HepG2 (cell line): ENCODE data around the gene PDGFB.

Experiments
- EZH2 ChIP-seq: conservative IDR thresholded peaks from 2 replicates; pipeline ENCODE4 v1.6.1; 2012; ENCODE audit warnings: mild to moderate bottlenecking, low read depth, low read length, moderate library complexity
- FOXA1 ChIP-seq, 2 experiments: fragments of 450-650 bp in 1 of 2; sonication (generic) in 1 of 2; formaldehyde crosslinking in 1 of 2; IDR thresholded peaks; 2 replicates each; pipeline versions ENCODE4 v1.4.0 to v1.6.1; 2016 to 2020; ENCODE audit warnings: missing genetic modification reagents in 1 of 2
- FOXK2 ChIP-seq: fragments of 450-650 bp; IDR thresholded peaks from 2 replicates; pipeline ENCODE4 v1.6.1; 2016
- NFIC ChIP-seq: IDR thresholded peaks from 2 replicates; pipeline ENCODE4 v1.6.1; 2012; ENCODE audit warnings: mild to moderate bottlenecking, low read length, inconsistent platforms
- POLR2AphosphoS5 ChIP-seq: IDR thresholded peaks from 2 replicates; pipeline ENCODE4 v1.6.1; 2012; ENCODE audit warnings: low read depth, low read length
- RAD21 ChIP-seq: fragments of 450-650 bp; formaldehyde crosslinking; IDR thresholded peaks from 2 replicates; pipeline ENCODE4 v1.5.0; 2020; ENCODE audit warnings: mild to moderate bottlenecking
- RBM39 ChIP-seq: fragments of 200-400 bp; formaldehyde crosslinking; IDR thresholded peaks from one replicate; pipeline ENCODE4 v1.6.1; 2018; ENCODE audit warnings: antibody characterized with exemption, mild to moderate bottlenecking, low read depth, low read length; ENCODE audit not compliant: poor library complexity, severe bottlenecking
- TOE1 ChIP-seq: sonication (generic); formaldehyde crosslinking; IDR thresholded peaks from 2 replicates; pipeline ENCODE4 v1.4.0; 2020; ENCODE audit warnings: mild to moderate bottlenecking, missing genetic modification reagents
- ZFP36 ChIP-seq: fragments of 150-350 bp; IDR thresholded peaks from 2 replicates; pipeline ENCODE4 v1.6.1; 2018; ENCODE audit warnings: borderline replicate concordance, low read length, low read depth; ENCODE audit not compliant: partially characterized antibody
- ZNF615 ChIP-seq: sonication (generic); formaldehyde crosslinking; IDR thresholded peaks from 2 replicates; pipeline ENCODE4 v1.5.0; 2020; ENCODE audit warnings: mild to moderate bottlenecking, missing genetic modification reagents, borderline replicate concordance
- ZNF746 ChIP-seq: sonication (generic); formaldehyde crosslinking; IDR thresholded peaks from 2 replicates; pipeline ENCODE4 v1.8.0; 2022; ENCODE audit warnings: mild to moderate bottlenecking, missing genetic modification reagents
- TF ChIP-seq, protein P1 (sequence below): conservative IDR thresholded peaks from 2 replicates; pipeline ENCODE4 v1.6.1; 2018; ENCODE audit warnings: missing genetic modification reagents

GRCh38 chr22:39209756-39210155 is 35.0 kb downstream of the PDGFB start:
- TF ChIP-seq, protein P1, sequence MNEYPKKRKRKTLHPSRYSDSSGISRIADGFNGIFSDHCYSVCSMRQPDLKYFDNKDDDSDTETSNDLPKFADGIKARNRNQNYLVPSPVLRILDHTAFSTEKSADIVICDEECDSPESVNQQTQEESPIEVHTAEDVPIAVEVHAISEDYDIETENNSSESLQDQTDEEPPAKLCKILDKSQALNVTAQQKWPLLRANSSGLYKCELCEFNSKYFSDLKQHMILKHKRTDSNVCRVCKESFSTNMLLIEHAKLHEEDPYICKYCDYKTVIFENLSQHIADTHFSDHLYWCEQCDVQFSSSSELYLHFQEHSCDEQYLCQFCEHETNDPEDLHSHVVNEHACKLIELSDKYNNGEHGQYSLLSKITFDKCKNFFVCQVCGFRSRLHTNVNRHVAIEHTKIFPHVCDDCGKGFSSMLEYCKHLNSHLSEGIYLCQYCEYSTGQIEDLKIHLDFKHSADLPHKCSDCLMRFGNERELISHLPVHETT (CRISPR knock-in tag): no peak
- no peak for TF ChIP-seq FOXK2
- TF ChIP-seq RAD21 (CRISPR knock-in tag): no peak
- no peak for TF ChIP-seq TOE1 (CRISPR knock-in tag)
- TF ChIP-seq EZH2: no peak
- no peak for TF ChIP-seq ZFP36
- TF ChIP-seq RBM39: no peak
- TF ChIP-seq POLR2AphosphoS5: no peak
- no peak for TF ChIP-seq ZNF615 (CRISPR knock-in tag)
- TF ChIP-seq FOXA1 (IDR thresholded peaks at IDR 0.05): no peak
- no peak for TF ChIP-seq FOXA1 (CRISPR knock-in tag; IDR thresholded peaks at IDR 0.05)
- no peak for TF ChIP-seq NFIC
- no peak for TF ChIP-seq ZNF746 (CRISPR knock-in tag)
